Tibial nerve (tissue), 4 donors: ENCODE data around the gene HNRNPLL. TPM values are rescaled to one million over a fixed set of nuclear protein-coding genes. Genes with fewer than 3 reads are reported as not detected.

Experiments used
- DNase-seq, 2 donors: peaks; one replicate each; pipeline ENCODE4 v3.0.0-alpha.2; 2019; ENCODE audit warnings: low spot score in 2 of 2
- H3K27ac ChIP-seq, 4 donors: fragments of 200-600 bp; sonication (generic) in 3 of 4; one replicate each; pipeline ENCODE4 v1.5.1; 2017 to 2019; ENCODE audit warnings: mild to moderate bottlenecking in 1 of 4
- H3K27me3 ChIP-seq, 2 donors: fragments of 200-600 bp; sonication (generic) in 1 of 2; one replicate each; pipeline versions ENCODE4 v1.5.1 to v1.6.0; 2017 to 2019
- H3K36me3 ChIP-seq, 3 donors: fragments of 200-600 bp; sonication (generic); one replicate each; pipeline ENCODE4 v1.5.1; 2018 to 2019
- H3K4me1 ChIP-seq, 4 donors: fragments of 200-600 bp; sonication (generic) in 3 of 4; one replicate each; pipeline ENCODE4 v1.5.1; 2017 to 2019
- H3K4me3 ChIP-seq, 4 donors: fragments of 200-600 bp; sonication (generic) in 3 of 4; one replicate each; pipeline ENCODE4 v1.5.1; 2017 to 2019; ENCODE audit warnings: mild to moderate bottlenecking in 1 of 4, moderate library complexity in 1 of 4
- H3K9me3 ChIP-seq, 4 donors: fragments of 200-600 bp; sonication (generic) in 3 of 4; one replicate each; pipeline ENCODE4 v1.5.1; 2017 to 2019
- CTCF ChIP-seq, 5 experiments: fragments of 200-600 bp in 3 of 5; fragments of 450-650 bp in 2 of 5; sonication (generic) in 3 of 5; IDR thresholded peaks; one replicate each; pipeline ENCODE4 v1.5.1; 2016 to 2019; ENCODE audit warnings: antibody characterized with exemption in 5 of 5, mild to moderate bottlenecking in 3 of 5, moderate library complexity in 2 of 5
- EP300 ChIP-seq, 2 donors: sonication (generic); formaldehyde crosslinking; IDR thresholded peaks; one replicate each; pipeline ENCODE4 v1.6.1; 2017; ENCODE audit warnings: antibody characterized with exemption in 2 of 2, mild to moderate bottlenecking in 1 of 2
- POLR2A ChIP-seq, 2 donors: fragments of 450-650 bp; IDR thresholded peaks; one replicate each; pipeline ENCODE4 v1.6.1; 2017; ENCODE audit warnings: antibody characterized with exemption in 2 of 2, mild to moderate bottlenecking in 2 of 2, moderate library complexity in 2 of 2
- WGBS, 2 donors: methylation state at CpG; one replicate each; pipeline ENCODE4 v1.1.5; 2018; 5-methylcytosine and 5-hydroxymethylcytosine counted together
- total RNA-seq, 4 donors: library from RNA; depleted of rRNA; stranded (reverse); fragments of >200 nt; gene quantifications; one replicate each; pipeline ENCODE4 v1.1.0, GENCODE V29; 2016

HNRNPLL gene
- total RNA-seq, 4 donors from 2014 or later = 49.5 to 62.5 (median 53.5) TPM

- no peak for DNase-seq
- 89% methylated on average over 16 of the region's 16 CpGs for WGBS, 2 donors
- Histone ChIP-seq H3K27ac (no peak overlapping the region), H3K36me3 (no peaks in the 10 kb centered on the region), H3K9me3 (no peaks in the 10 kb centered on the region), H3K4me1 (peaks cover 0 to 13% (median 0%) of the 10 kb centered on the region in 4 donors), H3K27me3 (no peaks in the 10 kb centered on the region), H3K4me3 (no peak overlapping the region)
- TF ChIP-seq POLR2A (IDR thresholded peaks at IDR 0.05) = no peak
Measured at GRCh38 chr2:38534746-38535403, 67.9 kb downstream of the HNRNPLL start.

- no peaks in the 10 kb centered on the region for H3K9me3 ChIP-seq
- no peak overlapping the region for H3K27ac ChIP-seq
- 86 to 89% methylated on average over 10 of the region's 10 CpGs for WGBS, 2 donors
- peaks cover 0 to 13% (median 0%) of the 10 kb centered on the region in 4 donors for H3K4me1 ChIP-seq
- no peak for DNase-seq
- TF ChIP-seq EP300 (IDR thresholded peaks at IDR 0.05) (no peak), CTCF (IDR thresholded peaks at IDR 0.05) (no peak), POLR2A (IDR thresholded peaks at IDR 0.05) (no peak)
- H3K4me3 ChIP-seq = no peak overlapping the region
- H3K36me3 ChIP-seq = no peaks in the 10 kb centered on the region
- H3K27me3 ChIP-seq = no peaks in the 10 kb centered on the region
Measured at GRCh38 chr2:38533757-38534545, 68.8 kb downstream of the HNRNPLL start.

- 59 to 73% methylated on average over 9 of the region's 9 CpGs for WGBS, 2 donors
- H3K4me1 ChIP-seq = peaks cover 0 to 20% (median 0%) of the 10 kb centered on the region in 4 donors
- no peaks in the 10 kb centered on the region for H3K9me3 ChIP-seq
- no peak for TF ChIP-seq CTCF (IDR thresholded peaks at IDR 0.05)
- TF ChIP-seq EP300 (IDR thresholded peaks at IDR 0.05) = peak in 1 of 2 donors; percentile 27
- TF ChIP-seq POLR2A (IDR thresholded peaks at IDR 0.05) = no peak
- H3K27ac ChIP-seq = no peak overlapping the region
- no peak for DNase-seq
- H3K36me3 ChIP-seq = no peaks in the 10 kb centered on the region
- no peak overlapping the region for H3K4me3 ChIP-seq
- no peaks in the 10 kb centered on the region for H3K27me3 ChIP-seq
Measured at GRCh38 chr2:38533180-38533579, 69.5 kb downstream of the HNRNPLL start.

- Histone ChIP-seq H3K27ac (no peak overlapping the region), H3K27me3 (no peaks in the 10 kb centered on the region), H3K4me3 (no peak overlapping the region), H3K4me1 (peaks cover 0 to 22% (median 0%) of the 10 kb centered on the region in 4 donors), H3K9me3 (no peaks in the 10 kb centered on the region), H3K36me3 (no peaks in the 10 kb centered on the region)
- TF ChIP-seq CTCF (IDR thresholded peaks at IDR 0.05) (no peak), EP300 (IDR thresholded peaks at IDR 0.05) (no peak), POLR2A (IDR thresholded peaks at IDR 0.05) (no peak)
- DNase-seq = no peak
- 90 to 95% methylated on average over 2 of the region's 2 CpGs for WGBS, 2 donors
Measured at GRCh38 chr2:38532366-38532765, 70.4 kb downstream of the HNRNPLL start.

- no peak for DNase-seq
Measured at GRCh38 chr2:38529208-38529607, 73.5 kb downstream of the HNRNPLL start.

More at GRCh38 chr2:38529208-38529607, 73.5 kb downstream of the HNRNPLL start:
- Histone ChIP-seq H3K27me3 (no peaks in the 10 kb centered on the region), H3K27ac (no peak overlapping the region), H3K4me1 (peaks cover 0 to 22% (median 0%) of the 10 kb centered on the region in 4 donors), H3K4me3 (no peak overlapping the region), H3K36me3 (no peaks in the 10 kb centered on the region), H3K9me3 (no peaks in the 10 kb centered on the region)
- 81 to 86% methylated on average over 14 of the region's 14 CpGs for WGBS, 2 donors
- TF ChIP-seq EP300 (IDR thresholded peaks at IDR 0.05) (no peak), CTCF (IDR thresholded peaks at IDR 0.05) (no peak), POLR2A (IDR thresholded peaks at IDR 0.05) (no peak)
